ENCODE results near the gene SRRD. TPM values are rescaled to one million over a fixed set of nuclear protein-coding genes. Genes with fewer than 3 reads are reported as not detected.

The SRRD gene
- total and polyA plus RNA-seq, 2 donors from 2014 or later, result 20.3 to 22.8 TPM

DNA sequence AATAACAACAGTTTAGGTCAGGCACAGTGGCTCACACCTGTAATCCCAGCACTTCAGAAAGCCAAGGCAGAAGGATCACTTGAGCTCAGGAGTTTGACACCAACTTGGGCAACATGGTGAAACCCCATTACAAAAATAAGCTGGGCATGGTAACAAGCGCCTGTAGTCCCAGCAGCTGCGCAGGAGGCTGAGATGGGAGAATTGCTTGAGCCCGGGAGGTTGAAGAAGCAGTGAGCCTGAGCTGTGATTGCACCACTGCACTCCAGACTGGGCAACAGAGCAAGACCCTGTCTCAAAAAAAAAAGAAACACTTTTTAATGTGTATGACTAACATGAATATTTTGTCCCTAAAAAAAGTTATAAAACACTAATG is 53.1 kb downstream of the SRRD start:
- Histone ChIP-seq H3K4me3 (ENCODE audit: low read length in 3 of 3) (no peak overlapping the region), H3K9ac (ENCODE audit: low read length in 3 of 3) (no peak overlapping the region), H3K9me3 (ENCODE audit: control insufficient read depth in 2 of 3, insufficient read depth in 1 of 3, low read length in 3 of 3) (no peaks in the 10 kb centered on the region), H3K36me3 (ENCODE audit: control insufficient read depth in 2 of 3, insufficient read depth in 3 of 3, low read length in 3 of 3) (peaks cover 0 to 12% (median 8%) of the 10 kb centered on the region in 3 donors), H3K4me1 (ENCODE audit: control insufficient read depth in 2 of 3, insufficient read depth in 2 of 3, low read depth in 1 of 3, low read length in 3 of 3) (no peaks in the 10 kb centered on the region), H3K27ac (ENCODE audit: low read depth in 2 of 2, low read length in 2 of 2) (no peak overlapping the region), H3K27me3 (ENCODE audit: control insufficient read depth, insufficient read depth, low read length) (no peaks in the 10 kb centered on the region)
- intact Hi-C loops (cut with DNase I), result no loop called here
- DNase-seq, result no peak
- TF ChIP-seq, protein P1, sequence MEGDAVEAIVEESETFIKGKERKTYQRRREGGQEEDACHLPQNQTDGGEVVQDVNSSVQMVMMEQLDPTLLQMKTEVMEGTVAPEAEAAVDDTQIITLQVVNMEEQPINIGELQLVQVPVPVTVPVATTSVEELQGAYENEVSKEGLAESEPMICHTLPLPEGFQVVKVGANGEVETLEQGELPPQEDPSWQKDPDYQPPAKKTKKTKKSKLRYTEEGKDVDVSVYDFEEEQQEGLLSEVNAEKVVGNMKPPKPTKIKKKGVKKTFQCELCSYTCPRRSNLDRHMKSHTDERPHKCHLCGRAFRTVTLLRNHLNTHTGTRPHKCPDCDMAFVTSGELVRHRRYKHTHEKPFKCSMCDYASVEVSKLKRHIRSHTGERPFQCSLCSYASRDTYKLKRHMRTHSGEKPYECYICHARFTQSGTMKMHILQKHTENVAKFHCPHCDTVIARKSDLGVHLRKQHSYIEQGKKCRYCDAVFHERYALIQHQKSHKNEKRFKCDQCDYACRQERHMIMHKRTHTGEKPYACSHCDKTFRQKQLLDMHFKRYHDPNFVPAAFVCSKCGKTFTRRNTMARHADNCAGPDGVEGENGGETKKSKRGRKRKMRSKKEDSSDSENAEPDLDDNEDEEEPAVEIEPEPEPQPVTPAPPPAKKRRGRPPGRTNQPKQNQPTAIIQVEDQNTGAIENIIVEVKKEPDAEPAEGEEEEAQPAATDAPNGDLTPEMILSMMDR (IDR thresholded peaks at IDR 0.05; ENCODE audit: borderline replicate concordance, extremely low read depth, insufficient read depth), result no peak
- no peak for FAIRE-seq

DNA sequence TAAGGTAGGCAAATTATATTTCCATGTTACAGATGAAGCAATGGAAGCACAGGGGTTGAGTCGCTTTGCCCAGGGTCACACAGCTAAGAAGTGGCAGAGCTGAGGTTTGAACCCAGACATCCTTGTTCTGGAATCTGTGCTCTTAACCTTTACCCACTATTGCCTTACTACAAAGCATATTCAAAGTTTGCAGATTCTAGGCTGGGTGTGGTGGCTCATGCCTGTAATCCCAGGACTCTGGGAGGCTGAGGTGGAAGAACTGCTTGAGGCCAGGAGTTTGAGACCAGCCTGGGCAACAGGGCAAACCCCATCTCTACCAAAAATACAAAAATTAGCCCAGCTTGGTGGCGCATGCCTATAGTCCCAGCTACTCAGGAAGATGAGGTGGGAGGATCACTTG is 56.4 kb downstream of the SRRD start:
- no peak overlapping the region for H3K27ac ChIP-seq (ENCODE audit: low read depth in 2 of 2, low read length in 2 of 2)
- no peak overlapping the region for H3K9ac ChIP-seq (ENCODE audit: low read length in 3 of 3)
- intact Hi-C loops (cut with DNase I), result no loop called here
- FAIRE-seq (no peak), DNase-seq (no peak)
- no peaks in the 10 kb centered on the region for H3K27me3 ChIP-seq (ENCODE audit: control insufficient read depth, insufficient read depth, low read length)
- peaks cover 0 to 12% (median 8%) of the 10 kb centered on the region in 3 donors for H3K36me3 ChIP-seq (ENCODE audit: control insufficient read depth in 2 of 3, insufficient read depth in 3 of 3, low read length in 3 of 3)
- no peak overlapping the region for H3K4me3 ChIP-seq (ENCODE audit: low read length in 3 of 3)
- TF ChIP-seq, protein P1 (IDR thresholded peaks at IDR 0.05; ENCODE audit: borderline replicate concordance, extremely low read depth, insufficient read depth), result no peak
- no peaks in the 10 kb centered on the region for H3K9me3 ChIP-seq (ENCODE audit: control insufficient read depth in 2 of 3, insufficient read depth in 1 of 3, low read length in 3 of 3)
- no peaks in the 10 kb centered on the region for H3K4me1 ChIP-seq (ENCODE audit: control insufficient read depth in 2 of 3, insufficient read depth in 2 of 3, low read depth in 1 of 3, low read length in 3 of 3)

DNA sequence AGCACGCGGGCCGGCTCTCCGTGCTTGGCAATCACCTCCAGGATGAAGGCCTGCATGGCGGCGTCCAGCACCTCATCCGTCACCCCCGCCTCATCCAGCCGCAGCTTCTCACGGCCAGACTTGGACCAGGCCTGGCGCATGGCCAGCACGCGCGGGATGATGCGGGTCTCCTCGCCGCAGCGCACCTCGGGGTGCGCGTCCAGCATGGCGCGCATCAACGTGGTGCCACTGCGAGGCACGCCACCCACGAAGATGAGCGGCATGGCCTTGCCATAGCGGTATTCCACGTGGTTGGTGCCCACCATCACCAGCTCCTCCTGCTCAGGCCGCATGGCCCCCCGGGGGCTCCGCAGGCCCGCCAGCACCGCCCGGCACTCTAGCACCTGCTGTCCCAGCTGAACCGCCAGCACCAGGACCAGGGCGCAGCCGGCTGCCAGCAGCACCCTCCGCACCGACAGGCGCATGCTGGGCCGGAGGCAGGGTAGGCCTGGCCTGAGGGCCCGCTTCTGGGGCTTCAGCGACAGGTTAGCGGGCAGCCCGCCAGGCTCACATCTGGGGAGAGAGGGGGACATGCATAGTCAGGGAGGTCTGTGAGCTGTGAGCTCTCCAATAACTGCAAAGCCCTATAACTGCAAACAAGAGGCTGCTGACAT is 57.6 kb downstream of the SRRD start:
- TF ChIP-seq, protein P1 (IDR thresholded peaks at IDR 0.05; ENCODE audit: borderline replicate concordance, extremely low read depth, insufficient read depth), result no peak
- Histone ChIP-seq H3K27me3 (ENCODE audit: control insufficient read depth, insufficient read depth, low read length) (no peaks in the 10 kb centered on the region), H3K4me1 (ENCODE audit: control insufficient read depth in 2 of 3, insufficient read depth in 2 of 3, low read depth in 1 of 3, low read length in 3 of 3) (no peaks in the 10 kb centered on the region), H3K36me3 (ENCODE audit: control insufficient read depth in 2 of 3, insufficient read depth in 3 of 3, low read length in 3 of 3) (peaks cover 0 to 11% (median 8%) of the 10 kb centered on the region in 3 donors), H3K4me3 (ENCODE audit: low read length in 3 of 3) (no peak overlapping the region), H3K27ac (ENCODE audit: low read depth in 2 of 2, low read length in 2 of 2) (no peak overlapping the region), H3K9me3 (ENCODE audit: control insufficient read depth in 2 of 3, insufficient read depth in 1 of 3, low read length in 3 of 3) (no peaks in the 10 kb centered on the region), H3K9ac (ENCODE audit: low read length in 3 of 3) (no peak overlapping the region)
- FAIRE-seq, result no peak
- DNase-seq, result peak in 1 of 5 donors; percentile 72
- intact Hi-C loops (cut with DNase I), result no loop called here

DNA sequence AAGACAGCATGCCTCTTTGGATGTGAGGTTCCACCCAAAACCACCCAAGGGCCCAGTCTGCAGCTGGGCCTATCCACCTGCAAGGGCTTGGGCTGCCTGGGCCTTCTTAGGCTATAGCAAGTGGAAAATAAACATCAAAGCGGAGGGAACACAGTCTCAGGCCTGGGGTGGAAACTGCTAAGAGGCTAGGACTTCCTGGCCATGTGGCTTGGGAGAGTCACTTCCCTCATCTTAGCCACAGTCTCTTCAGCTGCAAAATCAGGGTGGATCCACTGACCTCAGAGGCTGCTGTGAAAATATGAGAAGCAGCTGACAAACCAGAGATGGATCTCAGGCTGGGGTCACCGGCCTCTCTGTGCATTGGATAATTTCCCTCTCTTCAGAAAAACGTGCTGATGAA is 59.2 kb downstream of the SRRD start:
- TF ChIP-seq, protein P1 (IDR thresholded peaks at IDR 0.05; ENCODE audit: borderline replicate concordance, extremely low read depth, insufficient read depth), result no peak
- DNase-seq (no peak), FAIRE-seq (no peak)
- Histone ChIP-seq H3K27ac (ENCODE audit: low read depth in 2 of 2, low read length in 2 of 2) (no peak overlapping the region), H3K9me3 (ENCODE audit: control insufficient read depth in 2 of 3, insufficient read depth in 1 of 3, low read length in 3 of 3) (no peaks in the 10 kb centered on the region), H3K9ac (ENCODE audit: low read length in 3 of 3) (no peak overlapping the region), H3K4me3 (ENCODE audit: low read length in 3 of 3) (no peak overlapping the region), H3K36me3 (ENCODE audit: control insufficient read depth in 2 of 3, insufficient read depth in 3 of 3, low read length in 3 of 3) (peaks cover 0 to 9% (median 8%) of the 10 kb centered on the region in 3 donors), H3K4me1 (ENCODE audit: control insufficient read depth in 2 of 3, insufficient read depth in 2 of 3, low read depth in 1 of 3, low read length in 3 of 3) (no peaks in the 10 kb centered on the region), H3K27me3 (ENCODE audit: control insufficient read depth, insufficient read depth, low read length) (no peaks in the 10 kb centered on the region)
- intact Hi-C loops (cut with DNase I), result no loop called here

Data from kidney (tissue), 14 donors.